Fibroblast of skin of scalp (primary cell): Measurements from ENCODE around the gene MPND.
"Not testable (repeated sequence)": the region's sequence is repeated elsewhere in the genome, so short reads cannot be mapped to it uniquely, and the experiment has no call there.

Source experiments
- DNase-seq: peaks from one replicate; pipeline ENCODE4 v3.0.0-alpha.2; 2013

Gene MPND

GRCh38 chr19:4320419-4320818, 22.9 kb upstream of the MPND start:
- no peak for DNase-seq

DNA sequence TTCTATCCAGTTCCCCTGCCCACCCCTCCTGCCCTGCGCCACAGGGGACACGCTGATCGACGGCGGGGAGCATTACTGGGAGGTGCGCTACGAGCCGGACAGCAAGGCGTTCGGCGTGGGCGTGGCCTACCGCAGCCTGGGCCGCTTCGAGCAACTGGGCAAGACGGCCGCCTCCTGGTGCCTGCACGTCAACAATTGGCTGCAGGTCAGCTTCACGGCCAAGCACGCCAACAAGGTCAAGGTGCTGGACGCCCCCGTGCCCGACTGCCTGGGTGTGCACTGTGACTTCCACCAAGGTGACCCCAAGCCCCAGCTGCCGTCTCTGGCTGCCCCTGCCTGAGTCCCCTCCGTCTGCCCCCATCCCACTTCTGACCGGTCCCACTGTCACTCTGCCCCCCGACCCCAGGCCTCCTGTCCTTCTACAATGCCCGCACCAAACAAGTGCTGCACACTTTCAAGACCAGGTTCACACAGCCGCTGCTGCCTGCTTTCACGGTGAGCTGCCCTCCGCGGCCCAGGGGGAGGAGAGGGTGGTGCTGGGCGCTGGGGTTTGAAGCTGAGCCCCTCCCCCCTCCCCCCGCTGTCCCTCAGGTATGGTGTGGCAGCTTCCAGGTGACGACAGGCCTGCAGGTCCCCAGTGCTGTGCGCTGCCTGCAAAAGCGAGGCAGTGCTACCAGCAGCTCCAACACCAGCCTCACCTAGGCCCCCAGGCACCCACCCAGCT, 20.3 kb upstream of the MPND start:
- no peak for DNase-seq

- DNase-seq = no peak
Observed at GRCh38 chr19:4323692-4324091, 19.7 kb upstream of the MPND start.

GRCh38 chr19:4324228-4324627, 19.1 kb upstream of the MPND start:
- DNase-seq = no peak

- no peak for DNase-seq
Observed at GRCh38 chr19:4326215-4326836, 17.0 kb upstream of the MPND start.

DNA sequence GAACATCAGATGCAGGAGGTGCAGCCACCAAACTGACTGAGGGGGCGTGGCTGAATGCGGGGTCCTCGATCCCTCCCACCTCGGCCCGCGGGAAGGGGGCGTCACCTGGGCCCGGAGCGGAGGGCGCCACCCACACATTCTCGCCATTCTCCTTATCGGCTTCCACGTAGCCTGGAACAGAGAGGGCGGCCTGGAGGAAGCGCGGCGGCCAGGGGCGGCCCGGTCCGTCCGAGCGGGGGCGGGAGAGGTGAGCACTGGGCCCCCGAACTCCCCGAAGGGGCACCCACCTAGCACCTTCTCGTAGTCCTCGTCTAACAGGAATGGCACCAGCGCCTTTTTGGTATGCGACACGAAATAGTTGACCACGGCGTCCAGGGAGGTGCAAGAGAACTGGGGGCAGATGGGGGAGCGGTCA, 16.5 kb upstream of the MPND start:
- no peak for DNase-seq

GRCh38 chr19:4327252-4327876, 16.0 kb upstream of the MPND start:
- peak; percentile 55 for DNase-seq

DNA sequence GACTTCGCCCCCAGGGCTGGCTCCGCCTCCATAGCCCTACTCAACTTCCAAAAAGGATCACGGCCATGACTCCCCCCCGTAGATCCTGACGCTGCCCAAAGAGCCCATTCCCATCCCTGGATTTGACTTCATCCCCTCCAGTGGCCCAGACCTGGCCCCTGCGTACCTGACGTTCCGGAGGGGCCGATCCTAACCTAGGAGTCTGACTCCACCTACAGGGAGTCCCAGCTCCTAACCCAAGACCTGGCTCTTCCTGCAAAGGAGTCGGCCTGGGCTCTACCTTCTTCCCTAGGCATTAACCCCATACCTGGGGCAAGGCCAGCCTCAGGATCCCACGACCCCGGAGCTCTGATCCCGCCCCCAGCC, 15.5 kb upstream of the MPND start:
- no peak for DNase-seq

DNA sequence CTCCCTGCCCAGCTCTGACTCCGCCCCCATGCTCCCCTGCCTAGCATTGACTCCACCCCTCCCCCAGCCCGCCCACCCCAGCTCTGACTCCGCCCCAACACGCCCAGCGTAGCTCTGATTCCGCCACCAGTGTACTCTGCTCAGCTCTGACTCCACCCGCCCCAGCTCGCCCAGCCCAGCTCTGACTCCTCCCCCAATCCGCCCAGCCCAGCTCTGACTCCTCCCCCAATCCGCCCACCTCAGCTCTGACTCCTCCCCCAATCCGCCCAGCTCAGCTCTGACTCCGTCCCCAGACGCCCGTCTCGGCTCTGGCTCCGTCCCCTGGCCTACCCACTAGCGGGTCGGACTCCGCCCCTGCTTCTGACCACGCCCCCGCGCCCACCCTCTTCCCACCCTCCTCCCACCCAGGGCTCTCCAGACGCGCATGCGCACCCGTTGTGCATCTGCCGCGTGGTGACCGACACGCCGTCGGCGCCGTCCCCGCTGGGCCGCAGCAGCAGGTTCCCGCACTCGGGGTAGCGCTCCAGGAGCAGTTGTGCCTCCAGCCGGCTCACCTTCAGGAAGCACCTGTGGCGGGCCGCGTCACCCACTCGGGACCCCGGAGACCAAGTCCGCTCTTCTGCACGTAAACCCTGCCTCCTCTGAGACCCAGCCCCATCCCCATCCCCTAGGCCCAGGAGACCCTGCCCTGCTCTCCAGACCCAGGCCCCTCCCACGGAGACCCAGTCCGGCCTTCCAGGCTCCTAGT, 14.9 kb upstream of the MPND start:
- peak; percentile 97 for DNase-seq

DNA sequence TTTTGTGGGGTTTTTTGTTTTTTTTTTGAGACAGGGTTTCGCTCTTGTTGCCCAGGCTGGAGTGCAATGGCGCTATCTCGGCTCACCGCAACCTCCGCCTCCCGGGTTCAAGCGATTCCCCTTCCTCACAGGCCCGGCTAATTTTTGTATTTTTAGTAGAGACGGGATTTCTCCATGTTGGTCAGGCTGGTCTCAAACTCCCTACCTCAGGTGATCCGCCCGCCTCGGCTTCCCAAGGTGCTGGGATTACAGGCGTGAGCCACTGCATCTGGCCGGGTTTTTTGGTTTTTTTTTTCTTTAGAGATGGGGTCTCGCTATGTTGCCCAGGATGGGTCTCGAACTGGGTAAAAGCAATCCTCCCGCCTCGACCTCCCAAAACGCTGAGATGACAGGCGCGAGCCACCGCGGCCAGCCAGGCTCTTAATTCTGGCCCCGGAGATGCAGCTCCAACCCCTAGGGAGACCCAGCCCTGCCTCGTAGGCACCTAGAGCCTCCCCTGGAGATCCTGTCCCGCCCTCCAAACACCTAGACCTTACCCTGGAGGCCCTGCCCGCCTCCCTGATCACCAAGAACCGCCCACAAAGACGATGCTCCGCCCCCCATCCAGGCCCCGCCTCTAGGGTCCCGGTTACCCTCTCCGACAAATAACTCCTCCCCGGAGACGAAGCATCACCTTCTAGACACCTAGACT, 14.2 kb upstream of the MPND start:
- DNase-seq = not testable (repeated sequence)

- DNase-seq = no peak
Observed at GRCh38 chr19:4329858-4330257, 13.5 kb upstream of the MPND start.

DNA sequence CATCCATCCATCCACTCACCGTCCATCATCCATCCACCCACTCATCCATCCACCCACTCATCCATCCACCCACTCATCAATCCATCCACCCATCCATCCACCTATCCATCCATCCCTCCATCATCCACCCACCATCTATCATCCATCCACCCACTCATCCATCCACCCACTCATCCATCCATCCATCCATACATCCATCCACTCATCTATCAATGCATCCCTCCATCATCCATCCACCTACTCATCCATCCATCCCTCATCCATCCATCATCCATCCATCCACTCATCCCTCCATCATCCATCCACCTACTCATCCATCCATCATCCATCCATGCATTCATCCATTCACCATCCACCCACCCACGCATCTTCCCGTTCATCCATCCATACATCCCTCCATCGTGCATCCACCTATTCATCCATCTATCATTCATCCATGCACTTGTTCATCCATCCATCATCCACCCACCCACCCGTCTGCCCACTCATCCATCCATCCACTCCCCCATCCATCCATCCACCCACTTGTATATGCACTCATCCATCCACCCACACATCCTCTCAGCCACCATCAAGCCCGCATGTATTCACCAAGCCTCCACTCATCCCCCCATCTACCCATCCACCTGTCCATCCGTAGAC, 8.3 kb upstream of the MPND start:
- DNase-seq = no peak

- no peak for DNase-seq
Observed at GRCh38 chr19:4337906-4338440, 5.4 kb upstream of the MPND start.

DNA sequence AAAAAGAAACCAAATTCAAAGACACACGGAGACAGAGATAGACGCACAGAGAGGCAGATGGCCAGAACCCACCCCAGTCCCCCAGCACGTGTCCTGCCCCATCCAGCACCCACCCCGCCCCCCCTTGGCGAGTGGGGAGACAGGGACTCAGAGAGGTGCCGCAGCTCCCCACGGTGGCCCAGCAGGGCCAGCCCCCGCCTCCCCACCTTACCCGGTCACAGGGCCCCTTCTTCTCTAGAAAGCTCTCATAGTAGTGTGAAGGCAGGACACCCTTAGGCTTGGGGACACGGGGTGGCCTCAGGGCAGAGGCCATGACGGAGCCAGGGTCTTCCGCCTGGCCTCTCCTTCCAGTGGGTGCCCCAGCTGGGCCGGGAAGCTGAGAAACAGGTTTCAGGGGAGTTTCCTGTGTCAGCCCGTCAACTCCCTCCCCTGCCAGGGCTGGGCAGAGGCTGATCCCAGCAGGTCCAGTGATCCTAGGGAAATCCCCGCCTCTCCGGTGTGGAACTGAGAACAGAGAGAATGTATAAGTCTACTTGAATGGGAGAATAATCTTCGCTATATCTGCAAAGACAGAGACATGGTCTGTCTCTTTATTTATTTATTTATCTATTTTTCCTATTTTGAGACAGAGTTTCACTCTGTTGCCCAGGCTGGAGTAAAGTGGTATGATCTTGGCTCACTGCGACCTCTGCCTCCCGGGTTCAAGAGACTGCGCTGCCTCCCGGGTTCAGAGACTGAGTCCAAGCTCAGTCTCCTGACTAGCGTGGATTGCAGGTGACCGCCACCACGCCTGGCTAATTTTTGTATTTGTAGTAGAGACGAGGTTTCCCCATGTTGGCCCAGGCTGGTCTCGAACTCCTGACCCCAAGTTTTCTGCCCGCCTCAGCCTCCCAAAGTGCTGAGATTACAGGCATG, 4.7 kb upstream of the MPND start, which contains the start of gene STAP2:
Gene STAP2, minus strand, starts transcription at position 387 of the 915 bp plus-strand sequence. Its CDS starts 74 bp downstream, at position 313.
- no peak for DNase-seq

DNA sequence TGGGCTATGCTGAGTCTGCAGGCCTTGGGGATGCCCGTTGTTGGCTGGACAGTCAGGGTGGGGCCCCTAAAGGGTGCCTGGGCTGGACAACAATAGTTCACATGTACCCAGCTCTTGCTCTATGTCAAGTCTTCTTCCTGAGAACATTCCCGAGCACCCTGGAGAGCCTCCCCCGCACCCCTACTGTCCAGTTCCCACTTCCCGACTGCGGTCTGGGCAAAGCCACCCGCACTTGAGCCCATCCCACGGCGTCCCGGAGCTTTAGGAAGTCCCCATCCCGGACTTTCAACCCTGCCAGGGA, 1.1 kb upstream of the MPND start:
- DNase-seq = no peak

GRCh38 chr19:4342615-4343369, 570 bp upstream of the MPND start:
- peak; percentile 100 for DNase-seq

- DNase-seq = no peak
Observed at GRCh38 chr19:4345342-4346019, 2.1 kb downstream of the MPND start.

GRCh38 chr19:4346020-4346383, 2.6 kb downstream of the MPND start:
- no peak for DNase-seq

DNA sequence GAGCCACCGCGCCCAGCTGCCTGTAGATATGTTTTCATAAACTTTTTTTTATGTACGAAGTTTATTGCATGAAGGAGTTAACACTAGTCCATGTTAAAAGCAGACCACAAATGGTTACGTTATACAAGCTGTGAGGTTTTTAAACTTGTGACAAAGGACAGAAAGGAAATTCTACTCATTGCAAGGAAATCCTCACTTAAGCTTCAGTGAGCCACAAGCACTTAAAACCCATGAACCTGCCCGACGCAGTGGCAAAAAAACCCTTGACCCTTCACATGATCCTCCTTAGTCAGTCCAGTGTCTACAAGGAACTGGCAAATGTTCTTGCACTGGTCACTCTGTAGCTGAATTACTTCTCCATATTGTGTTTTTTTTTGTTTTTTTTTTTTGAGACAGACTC, 4.2 kb downstream of the MPND start:
- DNase-seq = no peak

- DNase-seq = not testable (repeated sequence)
Observed at GRCh38 chr19:4349225-4349624, 5.9 kb downstream of the MPND start.
